CD14-positive monocyte (primary cell): ENCODE results near the gene SPATA20. TPM values are rescaled to one million over a fixed set of nuclear protein-coding genes. Genes with fewer than 3 reads are reported as not detected.

ENCODE experiments used
- DNase-seq, 3 donors: peaks; one replicate each; pipeline ENCODE4 v3.0.0-alpha.2; 2011 to 2022
- H2AFZ ChIP-seq: 2 replicates; pipeline ENCODE4 v1.6.0; 2012; ENCODE audit warnings: mild to moderate bottlenecking, low read depth, low read length, inconsistent platforms; ENCODE audit not compliant: insufficient read depth, poor library complexity, severe bottlenecking
- H3K27ac ChIP-seq, 2 donors: 1 replicate in 1 of 2; 2 replicates in 1 of 2; pipeline ENCODE4 v1.5.1; 2012 to 2013; ENCODE audit warnings: low read length in 2 of 2, control low read depth in 1 of 2, inconsistent platforms in 1 of 2, low read depth in 1 of 2, mild to moderate bottlenecking in 1 of 2
- H3K27me3 ChIP-seq, 2 donors: one replicate each; pipeline versions ENCODE4 v1.6.0 to v1.6.1; 2011 to 2013; ENCODE audit warnings: low read length in 2 of 2; ENCODE audit not compliant: control insufficient read depth in 2 of 2, insufficient read depth in 2 of 2
- H3K36me3 ChIP-seq, 2 donors: replicated peaks in 1 of 2; 1 replicate in 1 of 2; 2 replicates in 1 of 2; pipeline versions ENCODE4 v1.5.1 to v1.6.1; 2012 to 2013; ENCODE audit warnings: low read length in 2 of 2, control low read depth in 1 of 2, inconsistent platforms in 1 of 2, mild to moderate bottlenecking in 1 of 2; ENCODE audit not compliant: insufficient read depth in 2 of 2, control insufficient read depth in 1 of 2
- H3K4me1 ChIP-seq, 2 donors: 1 replicate in 1 of 2; 2 replicates in 1 of 2; pipeline versions ENCODE4 v1.5.1 to v1.6.1; 2012 to 2013; ENCODE audit warnings: low read length in 2 of 2, control low read depth in 1 of 2, inconsistent platforms in 1 of 2, mild to moderate bottlenecking in 1 of 2, moderate library complexity in 1 of 2; ENCODE audit not compliant: insufficient read depth in 2 of 2, control insufficient read depth in 1 of 2
- H3K4me2 ChIP-seq: replicated peaks from 2 replicates; pipeline ENCODE3; 2012; ENCODE audit warnings: low read length, moderate library complexity, mild to moderate bottlenecking; ENCODE audit not compliant: poor library complexity, severe bottlenecking; ENCODE audit errors: extremely low read depth
- H3K4me3 ChIP-seq, 3 experiments: fragments of 200-600 bp in 1 of 3; sonication (generic) in 1 of 3; replicated peaks in 1 of 3; 1 replicate in 2 of 3; 2 replicates in 1 of 3; pipeline ENCODE4 v1.5.1; 2011 to 2013; ENCODE audit warnings: low read length in 3 of 3, mild to moderate bottlenecking in 3 of 3, control low read depth in 2 of 3, low read depth in 2 of 3, inconsistent platforms in 1 of 3, moderate library complexity in 1 of 3
- H3K79me2 ChIP-seq: 2 replicates; pipeline ENCODE4 v1.6.0; 2012; ENCODE audit warnings: mild to moderate bottlenecking, control low read depth, inconsistent platforms, low read length, moderate library complexity; ENCODE audit not compliant: insufficient read depth
- H3K9ac ChIP-seq: 2 replicates; pipeline ENCODE4 v1.6.0; 2017; ENCODE audit warnings: low read length, mild to moderate bottlenecking; ENCODE audit not compliant: insufficient read depth, poor library complexity, severe bottlenecking
- H3K9me3 ChIP-seq, 2 donors: replicated peaks in 1 of 2; 1 replicate in 1 of 2; 2 replicates in 1 of 2; pipeline versions ENCODE4 v1.5.1 to v1.6.1; 2012 to 2013; ENCODE audit warnings: low read length in 2 of 2, control low read depth in 1 of 2; ENCODE audit not compliant: control insufficient read depth in 1 of 2, insufficient read depth in 1 of 2
- H4K20me1 ChIP-seq: 2 replicates; pipeline ENCODE4 v1.6.0; 2012; ENCODE audit warnings: mild to moderate bottlenecking, low read length, control low read depth, moderate library complexity; ENCODE audit not compliant: insufficient read depth
- H3K27ac Mint-ChIP-seq, 7 donors: one replicate each; pipeline ENCODE4 v1.8.0; 2020; ENCODE audit warnings: mild to moderate bottlenecking in 7 of 7, mixed read lengths in 7 of 7, moderate library complexity in 6 of 7, inconsistent platforms in 2 of 7
- H3K27me3 Mint-ChIP-seq, 3 donors: one replicate each; pipeline ENCODE4 v1.8.0; 2021 to 2022; ENCODE audit warnings: low read depth in 3 of 3, mild to moderate bottlenecking in 3 of 3, mixed read lengths in 3 of 3, moderate library complexity in 3 of 3, inconsistent platforms in 1 of 3
- H3K36me3 Mint-ChIP-seq, 2 donors: one replicate each; pipeline ENCODE4 v1.8.0; 2020; ENCODE audit warnings: mixed read lengths in 2 of 2, inconsistent platforms in 1 of 2, mild to moderate bottlenecking in 1 of 2
- H3K4me1 Mint-ChIP-seq: one replicate; pipeline ENCODE4 v1.8.0; 2020; ENCODE audit warnings: mild to moderate bottlenecking, mixed read lengths
- H3K4me3 Mint-ChIP-seq, 2 donors: one replicate each; pipeline ENCODE4 v1.8.0; 2020; ENCODE audit warnings: mild to moderate bottlenecking in 2 of 2, mixed read lengths in 2 of 2, moderate library complexity in 1 of 2
- H3K9me3 Mint-ChIP-seq, 7 donors: one replicate each; pipeline ENCODE4 v1.8.0; 2020 to 2022; ENCODE audit warnings: mixed read lengths in 7 of 7, mild to moderate bottlenecking in 6 of 7, moderate library complexity in 6 of 7, inconsistent platforms in 2 of 7
- CTCF ChIP-seq: fragments of 200-600 bp; IDR thresholded peaks from one replicate; pipeline ENCODE4 v1.8.0; 2022; ENCODE audit warnings: antibody characterized with exemption, mild to moderate bottlenecking
- WGBS: methylation state at CpG from one replicate; pipeline ENCODE4 v1.1.5; 2013; ENCODE audit warnings: missing lambda C conversion rate; ENCODE audit not compliant: insufficient coverage; 5-methylcytosine and 5-hydroxymethylcytosine counted together
- intact Hi-C, 2 donors: fragments of 100-400 bp; cut with micrococcal nuclease; formaldehyde crosslinking; loops; one replicate each; pipeline versions ENCODE4 v1.15.0 to v1.15.1; 2023
- polyA plus RNA-seq, 3 donors: library from polyadenylated mRNA; depleted of rRNA in 1 of 3; unstranded in 2 of 3; stranded (reverse) in 1 of 3; fragments of 300-500 nt in 2 of 3; fragments of >200 nt in 1 of 3; fragmentation: Illumina TruSeq in 2 of 3; gene quantifications; 1 replicate in 2 of 3; 2 replicates in 1 of 3; pipeline ENCODE4 v1.2.3, GENCODE V29; 2012 to 2021

Gene SPATA20
- polyA plus RNA-seq, 3 donors = 9.3 to 37.8 (median 12.2) TPM

GRCh38 chr17:50569592-50569991 lies 22.6 kb downstream of the SPATA20 start:
- Histone ChIP-seq H3K4me2 (no peak overlapping the region), H3K79me2 (no peaks in the 10 kb centered on the region), H3K4me1 (no peaks in the 10 kb centered on the region), H3K27me3 (peaks cover 14 to 30% of the 10 kb centered on the region in 2 donors), H2AFZ (no peak overlapping the region), H3K27ac (no peak overlapping the region), H4K20me1 (no peaks in the 10 kb centered on the region), H3K9ac (no peak overlapping the region), H3K36me3 (no peaks in the 10 kb centered on the region), H3K4me3 (no peak overlapping the region), H3K9me3 (no peaks in the 10 kb centered on the region)
- WGBS = 100% methylated on average over 3 of the region's 7 CpGs
- H3K9me3 Mint-ChIP-seq = peaks cover 0 to 6% (median 0%) of the 10 kb centered on the region in 7 donors
- no peak overlapping the region for H3K27ac Mint-ChIP-seq
- no peak overlapping the region for H3K4me3 Mint-ChIP-seq
- DNase-seq = no peak
- no peaks in the 10 kb centered on the region for H3K36me3 Mint-ChIP-seq
- TF ChIP-seq CTCF = no peak
- intact Hi-C loops = no loop called here
- H3K27me3 Mint-ChIP-seq = peaks cover 31 to 45% (median 39%) of the 10 kb centered on the region in 3 donors
- peaks cover 8% of the 10 kb centered on the region for H3K4me1 Mint-ChIP-seq

GRCh38 chr17:50570032-50570431 lies 23.1 kb downstream of the SPATA20 start:
- Histone ChIP-seq H3K36me3 (no peaks in the 10 kb centered on the region), H3K27ac (no peak overlapping the region), H4K20me1 (no peaks in the 10 kb centered on the region), H3K27me3 (peaks cover 12 to 25% of the 10 kb centered on the region in 2 donors), H3K9me3 (no peaks in the 10 kb centered on the region), H3K9ac (no peak overlapping the region), H3K4me2 (no peak overlapping the region), H3K4me3 (no peak overlapping the region), H3K79me2 (no peaks in the 10 kb centered on the region), H2AFZ (no peak overlapping the region), H3K4me1 (no peaks in the 10 kb centered on the region)
- H3K9me3 Mint-ChIP-seq = peaks cover 0 to 3% (median 0%) of the 10 kb centered on the region in 7 donors
- no peak overlapping the region for H3K4me3 Mint-ChIP-seq
- no peak for TF ChIP-seq CTCF
- intact Hi-C loops = no loop called here
- H3K27me3 Mint-ChIP-seq = peaks cover 28 to 40% (median 35%) of the 10 kb centered on the region in 3 donors
- whole genome bisulfite sequencing = 95% methylated on average over 6 of the region's 8 CpGs
- H3K27ac Mint-ChIP-seq = no peak overlapping the region
- H3K4me1 Mint-ChIP-seq = peaks cover 7% of the 10 kb centered on the region
- no peak for DNase-seq
- H3K36me3 Mint-ChIP-seq = no peaks in the 10 kb centered on the region
